ENCODE data around the gene KCNK1.

- no peak for TF ChIP-seq POLR2AphosphoS5 (IDR thresholded peaks at IDR 0.05; ENCODE audit: low read depth, low read length)
- TF ChIP-seq TAF1 (IDR thresholded peaks at IDR 0.05; ENCODE audit: borderline replicate concordance, low read depth, low read length): no peak
- no peak for TF ChIP-seq JUND (IDR thresholded peaks at IDR 0.05)
- no peak for TF ChIP-seq SIN3A (IDR thresholded peaks at IDR 0.05; ENCODE audit: borderline replicate concordance, low read depth, low read length)
- TF ChIP-seq RAD21 (IDR thresholded peaks at IDR 0.05; ENCODE audit: low read length): no peak
- TF ChIP-seq CTCF (IDR thresholded peaks at IDR 0.05): no peak
- TF ChIP-seq EZH2phosphoT487 (IDR thresholded peaks at IDR 0.05; ENCODE audit: borderline replicate concordance, low read depth): no peak
- no peak for TF ChIP-seq EP300 (IDR thresholded peaks at IDR 0.05; ENCODE audit: borderline replicate concordance in 1 of 2, low read depth in 1 of 2, low read length in 1 of 2)
- no peak for TF ChIP-seq RCOR1 (IDR thresholded peaks at IDR 0.05; ENCODE audit: low read length)
- TF ChIP-seq REST (IDR thresholded peaks at IDR 0.05; ENCODE audit: low read depth, low read length): no peak
- TF ChIP-seq YY1 (IDR thresholded peaks at IDR 0.05; ENCODE audit: low read depth): no peak
Observed at GRCh38 chr1:233608988-233609387, 4.9 kb upstream of the KCNK1 start.
